ENCODE results near the gene RAP2C.

- TF ChIP-seq CTCF (conservative IDR thresholded peaks at IDR 0.05; ENCODE audit: low read length) = no peak
- no peak for TF ChIP-seq EZH2phosphoT487 (IDR thresholded peaks at IDR 0.05; ENCODE audit: borderline replicate concordance, low read depth, low read length)
These were observed 13.0 kb downstream of the RAP2C start for GRCh38 chrX:132206259-132206658.

Measured in OCI-LY7 (cell line).